Measurements from ENCODE around the gene TNIP3.

DNA sequence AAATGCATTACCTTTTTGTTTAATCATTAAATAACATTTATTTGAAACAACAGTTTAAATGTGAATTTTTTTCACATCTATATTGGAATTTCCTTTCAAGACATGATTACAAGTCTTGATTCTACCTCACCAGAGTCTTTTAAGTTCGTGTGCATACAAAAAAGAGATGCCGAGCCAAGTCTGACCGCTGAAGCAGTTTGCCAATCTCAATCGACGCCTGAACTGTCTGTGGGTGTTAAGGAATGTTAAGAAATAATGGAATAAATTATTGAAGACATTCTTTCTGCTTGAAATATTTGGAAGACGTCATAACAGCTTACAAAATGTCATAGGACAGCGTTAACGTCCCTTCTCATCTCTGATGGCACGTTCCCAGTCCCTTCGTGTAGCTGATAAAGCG is 27.9 kb upstream of the TNIP3 start:
- TF ChIP-seq, protein P1, sequence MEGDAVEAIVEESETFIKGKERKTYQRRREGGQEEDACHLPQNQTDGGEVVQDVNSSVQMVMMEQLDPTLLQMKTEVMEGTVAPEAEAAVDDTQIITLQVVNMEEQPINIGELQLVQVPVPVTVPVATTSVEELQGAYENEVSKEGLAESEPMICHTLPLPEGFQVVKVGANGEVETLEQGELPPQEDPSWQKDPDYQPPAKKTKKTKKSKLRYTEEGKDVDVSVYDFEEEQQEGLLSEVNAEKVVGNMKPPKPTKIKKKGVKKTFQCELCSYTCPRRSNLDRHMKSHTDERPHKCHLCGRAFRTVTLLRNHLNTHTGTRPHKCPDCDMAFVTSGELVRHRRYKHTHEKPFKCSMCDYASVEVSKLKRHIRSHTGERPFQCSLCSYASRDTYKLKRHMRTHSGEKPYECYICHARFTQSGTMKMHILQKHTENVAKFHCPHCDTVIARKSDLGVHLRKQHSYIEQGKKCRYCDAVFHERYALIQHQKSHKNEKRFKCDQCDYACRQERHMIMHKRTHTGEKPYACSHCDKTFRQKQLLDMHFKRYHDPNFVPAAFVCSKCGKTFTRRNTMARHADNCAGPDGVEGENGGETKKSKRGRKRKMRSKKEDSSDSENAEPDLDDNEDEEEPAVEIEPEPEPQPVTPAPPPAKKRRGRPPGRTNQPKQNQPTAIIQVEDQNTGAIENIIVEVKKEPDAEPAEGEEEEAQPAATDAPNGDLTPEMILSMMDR (IDR thresholded peaks at IDR 0.05), result no peak
- no peak for TF ChIP-seq POLR2A (IDR thresholded peaks at IDR 0.05)
